MM.1S (cell line): Measurements from ENCODE around the gene NBAS.
"Not testable (repeated sequence)": the region's sequence is repeated elsewhere in the genome, so short reads cannot be mapped to it uniquely, and the experiment has no call there.

Experiments
- DNase-seq: peaks from one replicate; pipeline ENCODE4 v3.0.0-alpha.2; 2015
- H2AFZ ChIP-seq: fragments of 300-600 bp; sonication (generic); 2 replicates; pipeline ENCODE4 v1.6.0; 2016; ENCODE audit warnings: antibody characterized with exemption, low read length
- H3F3A ChIP-seq: fragments of 300-600 bp; sonication (generic); 2 replicates; pipeline ENCODE4 v1.6.1; 2016; ENCODE audit warnings: mild to moderate bottlenecking, antibody characterized with exemption, low read length, moderate library complexity, mixed read lengths; ENCODE audit not compliant: insufficient read depth
- H3K27ac ChIP-seq: fragments of 300-600 bp; sonication (generic); 2 replicates; pipeline ENCODE4 v1.5.1; 2016; ENCODE audit warnings: mild to moderate bottlenecking, low read length
- H3K27me3 ChIP-seq: fragments of 300-600 bp; sonication (generic); replicated peaks from 2 replicates; pipeline ENCODE4 v1.6.0; 2016; ENCODE audit warnings: low read length; ENCODE audit not compliant: insufficient read depth
- H3K36me3 ChIP-seq: fragments of 300-600 bp; sonication (generic); replicated peaks from 2 replicates; pipeline ENCODE4 v1.6.1; 2016; ENCODE audit warnings: mild to moderate bottlenecking, low read length, mixed read lengths; ENCODE audit not compliant: insufficient read depth
- H3K4me1 ChIP-seq: fragments of 300-600 bp; sonication (generic); 2 replicates; pipeline ENCODE4 v1.6.1; 2016; ENCODE audit warnings: low read length, mixed read lengths
- H3K4me2 ChIP-seq: fragments of 300-600 bp; sonication (generic); 2 replicates; pipeline ENCODE4 v1.6.0; 2016; ENCODE audit warnings: low read depth, low read length
- H3K4me3 ChIP-seq: fragments of 300-600 bp; sonication (generic); 2 replicates; pipeline ENCODE4 v1.5.1; 2016; ENCODE audit warnings: low read length, mixed read lengths
- H3K79me2 ChIP-seq: fragments of 300-600 bp; sonication (generic); 2 replicates; pipeline ENCODE4 v1.6.1; 2016; ENCODE audit warnings: mixed run types, low read length, mixed read lengths
- H3K9ac ChIP-seq: fragments of 300-600 bp; sonication (generic); 2 replicates; pipeline ENCODE4 v1.6.1; 2016; ENCODE audit warnings: low read length, mixed read lengths
- H3K9me2 ChIP-seq: fragments of 300-600 bp; sonication (generic); replicated peaks from 2 replicates; pipeline ENCODE4 v1.6.1; 2016; ENCODE audit warnings: mild to moderate bottlenecking, low read length, mixed read lengths; ENCODE audit not compliant: insufficient read depth
- H3K9me3 ChIP-seq: fragments of 300-600 bp; sonication (generic); replicated peaks from 2 replicates; pipeline ENCODE4 v1.6.1; 2016; ENCODE audit warnings: mild to moderate bottlenecking, low read length, mixed read lengths; ENCODE audit not compliant: insufficient read depth
- H4K20me1 ChIP-seq: fragments of 300-600 bp; sonication (generic); 2 replicates; pipeline ENCODE4 v1.6.1; 2016; ENCODE audit warnings: mild to moderate bottlenecking, low read length, moderate library complexity, mixed read lengths; ENCODE audit not compliant: insufficient read depth
- CTCF ChIP-seq: fragments of 300-600 bp; sonication (generic); IDR thresholded peaks from 2 replicates; pipeline ENCODE4 v1.5.1; 2016; ENCODE audit warnings: antibody characterized with exemption, low read length, mixed read lengths
- EZH2 ChIP-seq: fragments of 300-600 bp; sonication (generic); optimal IDR thresholded peaks from 2 replicates; pipeline ENCODE3; 2017; ENCODE audit warnings: low read depth, mild to moderate bottlenecking, antibody characterized with exemption, low read length, mixed read lengths
- EZH2phosphoT487 ChIP-seq: fragments of 300-600 bp; sonication (generic); IDR thresholded peaks from 2 replicates; pipeline ENCODE4 v1.6.1; 2018; ENCODE audit warnings: antibody characterized with exemption, low read length

The NBAS gene

GRCh38 chr2:15407666-15408065, 153.5 kb downstream of the NBAS start:
- Histone ChIP-seq H4K20me1 (no peaks in the 10 kb centered on the region), H3K27ac (no peak overlapping the region), H3K4me2 (no peak overlapping the region), H2AFZ (no peak overlapping the region), H3K79me2 (no peaks in the 10 kb centered on the region), H3K4me1 (no peaks in the 10 kb centered on the region), H3K36me3 (no peaks in the 10 kb centered on the region), H3K9me3 (no peaks in the 10 kb centered on the region), H3F3A (no peaks in the 10 kb centered on the region), H3K4me3 (no peak overlapping the region), H3K9me2 (no peaks in the 10 kb centered on the region), H3K9ac (no peak overlapping the region), H3K27me3 (no peaks in the 10 kb centered on the region)
- TF ChIP-seq EZH2 = no peak
- no peak for TF ChIP-seq EZH2phosphoT487
- no peak for TF ChIP-seq CTCF
- no peak for DNase-seq

- not testable (repeated sequence) for H3K9ac ChIP-seq, H3F3A ChIP-seq, H3K27ac ChIP-seq, H4K20me1 ChIP-seq, H2AFZ ChIP-seq, H3K79me2 ChIP-seq, H3K36me3 ChIP-seq, H3K4me2 ChIP-seq, DNase-seq, H3K9me2 ChIP-seq, H3K4me1 ChIP-seq, H3K4me3 ChIP-seq, H3K9me3 ChIP-seq, H3K27me3 ChIP-seq
Observed at GRCh38 chr2:15404511-15404910, 156.6 kb downstream of the NBAS start.

- no peaks in the 10 kb centered on the region for H4K20me1 ChIP-seq
- H3K4me2 ChIP-seq = no peak overlapping the region
- H3K27me3 ChIP-seq = no peaks in the 10 kb centered on the region
- H3K9me3 ChIP-seq = no peaks in the 10 kb centered on the region
- no peaks in the 10 kb centered on the region for H3F3A ChIP-seq
- no peaks in the 10 kb centered on the region for H3K4me1 ChIP-seq
- no peak overlapping the region for H2AFZ ChIP-seq
- no peaks in the 10 kb centered on the region for H3K36me3 ChIP-seq
- H3K79me2 ChIP-seq = no peaks in the 10 kb centered on the region
- H3K4me3 ChIP-seq = no peak overlapping the region
- H3K9ac ChIP-seq = no peak overlapping the region
- H3K9me2 ChIP-seq = no peaks in the 10 kb centered on the region
- no peak for DNase-seq
- no peak overlapping the region for H3K27ac ChIP-seq
- TF ChIP-seq EZH2 = no peak
- no peak for TF ChIP-seq CTCF
- no peak for TF ChIP-seq EZH2phosphoT487
Observed at GRCh38 chr2:15400240-15400826, 160.8 kb downstream of the NBAS start.

- H3K9ac ChIP-seq = no peak overlapping the region
- no peaks in the 10 kb centered on the region for H3K9me2 ChIP-seq
- H3K4me1 ChIP-seq = no peaks in the 10 kb centered on the region
- H3K79me2 ChIP-seq = no peaks in the 10 kb centered on the region
- DNase-seq = no peak
- no peak overlapping the region for H3K4me2 ChIP-seq
- no peaks in the 10 kb centered on the region for H3K36me3 ChIP-seq
- no peak overlapping the region for H3K4me3 ChIP-seq
- no peaks in the 10 kb centered on the region for H4K20me1 ChIP-seq
- H3F3A ChIP-seq = no peaks in the 10 kb centered on the region
- no peak for TF ChIP-seq CTCF
- TF ChIP-seq EZH2 = no peak
- TF ChIP-seq EZH2phosphoT487 = no peak
- no peaks in the 10 kb centered on the region for H3K9me3 ChIP-seq
- H3K27me3 ChIP-seq = no peaks in the 10 kb centered on the region
- H3K27ac ChIP-seq = no peak overlapping the region
- no peak overlapping the region for H2AFZ ChIP-seq
Observed at GRCh38 chr2:15399241-15399640, 161.9 kb downstream of the NBAS start.
